NT2/D1 (cell line): ENCODE measurements around the gene VTCN1.
"Not testable (repeated sequence)": the region's sequence is repeated elsewhere in the genome, so short reads cannot be mapped to it uniquely, and the experiment has no call there.

Experiments
- DNase-seq: peaks from one replicate; pipeline ENCODE4 v3.0.0-alpha.2; 2011; ENCODE audit warnings: low read depth, low spot score
- H3K27me3 ChIP-seq: 2 replicates; pipeline ENCODE4 v1.6.0; 2011; ENCODE audit warnings: mild to moderate bottlenecking; ENCODE audit not compliant: insufficient read length, insufficient read depth
- H3K36me3 ChIP-seq: 2 replicates; pipeline ENCODE4 v1.6.1; 2011; ENCODE audit warnings: mild to moderate bottlenecking, low read length, mixed read lengths; ENCODE audit not compliant: insufficient read depth, insufficient read length
- H3K4me1 ChIP-seq: 2 replicates; pipeline ENCODE4 v1.5.1; 2011; ENCODE audit not compliant: insufficient read depth, insufficient read length
- H3K4me3 ChIP-seq: 2 replicates; pipeline ENCODE4 v1.5.1; 2011; ENCODE audit warnings: low read depth; ENCODE audit not compliant: insufficient read length
- H3K9ac ChIP-seq: 2 replicates; pipeline ENCODE4 v1.6.0; 2011; ENCODE audit warnings: low read depth; ENCODE audit not compliant: insufficient read length
- H3K9me3 ChIP-seq: 2 replicates; pipeline ENCODE4 v1.5.1; 2011; ENCODE audit warnings: mild to moderate bottlenecking, low read length; ENCODE audit not compliant: insufficient read depth
- SUZ12 ChIP-seq: IDR thresholded peaks from 2 replicates; pipeline ENCODE4 v1.6.1; 2011; ENCODE audit not compliant: insufficient read length, insufficient read depth; ENCODE audit errors: extremely low read depth
- YY1 ChIP-seq: IDR thresholded peaks from 2 replicates; pipeline ENCODE4 v1.6.1; 2011; ENCODE audit not compliant: insufficient read length, insufficient read depth
- ZNF274 ChIP-seq: IDR thresholded peaks from 2 replicates; pipeline ENCODE4 v1.6.1; 2011; ENCODE audit warnings: mild to moderate bottlenecking, low read depth, low read length

Gene VTCN1

GRCh38 chr1:117167402-117167801 lies 43.3 kb downstream of the VTCN1 start:
- H3K36me3 ChIP-seq = no peaks in the 10 kb centered on the region
- TF ChIP-seq ZNF274 (no peak), SUZ12 (no peak), YY1 (no peak)

DNA sequence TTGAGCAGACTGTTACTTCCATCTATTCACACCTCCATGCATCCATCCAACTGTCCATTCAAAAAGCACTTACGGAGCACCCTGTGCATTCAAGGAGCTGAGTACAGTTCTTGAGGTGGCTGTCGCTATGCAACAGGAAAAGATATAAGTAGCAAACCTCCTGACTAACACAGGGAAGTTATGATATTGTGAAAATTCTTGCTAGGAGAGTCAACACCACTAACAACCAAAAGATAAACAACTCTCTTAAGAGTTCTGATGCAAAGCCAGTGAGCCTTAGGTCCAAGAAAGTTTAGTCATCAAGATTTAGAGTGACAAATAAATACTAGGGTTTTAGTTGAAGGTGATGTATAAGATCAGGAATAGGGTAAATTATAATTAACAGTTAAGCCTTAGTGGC lies 44.7 kb downstream of the VTCN1 start:
- no peak for DNase-seq
- Histone ChIP-seq H3K9me3 (peaks cover 8% of the 10 kb centered on the region; the same call in 1 of the 2 replicates), H3K4me1 (no peaks in the 10 kb centered on the region), H3K4me3 (no peak overlapping the region), H3K27me3 (no peaks in the 10 kb centered on the region), H3K36me3 (no peaks in the 10 kb centered on the region), H3K9ac (no peak overlapping the region)
- TF ChIP-seq ZNF274 (no peak), YY1 (no peak), SUZ12 (no peak)

More at GRCh38 chr1:117167402-117167801, 43.3 kb downstream of the VTCN1 start:
- Histone ChIP-seq H3K27me3 (no peaks in the 10 kb centered on the region), H3K4me3 (no peak overlapping the region), H3K4me1 (no peaks in the 10 kb centered on the region), H3K9ac (no peak overlapping the region), H3K9me3 (peaks cover 8% of the 10 kb centered on the region; the same call in 1 of the 2 replicates)
- DNase-seq = no peak

DNA sequence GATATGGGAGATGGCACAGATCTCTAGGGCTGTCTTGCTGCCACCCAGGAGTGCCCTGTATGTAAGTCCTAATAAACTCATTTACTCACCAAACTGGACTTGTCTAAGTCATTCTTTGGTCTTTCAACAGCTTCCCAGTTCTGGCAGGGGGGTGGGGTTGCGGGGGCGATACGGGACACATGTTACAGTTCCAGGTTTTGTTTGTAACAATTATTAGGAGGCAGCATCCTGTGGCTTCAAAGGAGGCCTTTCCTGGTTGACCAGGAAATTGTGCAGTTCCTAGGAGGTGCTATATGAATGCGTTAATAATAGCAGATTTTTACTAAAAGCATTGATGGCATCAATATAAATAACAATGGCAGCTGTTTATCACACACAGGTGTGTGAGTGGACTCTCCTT lies 46.5 kb downstream of the VTCN1 start:
- no peak for DNase-seq
- no peaks in the 10 kb centered on the region for H3K4me1 ChIP-seq
- H3K27me3 ChIP-seq = no peaks in the 10 kb centered on the region
- no peak for TF ChIP-seq ZNF274
- TF ChIP-seq YY1 = no peak
- TF ChIP-seq SUZ12 = no peak
- H3K9me3 ChIP-seq = peaks cover 8% of the 10 kb centered on the region; the same call in 1 of the 2 replicates
- H3K4me3 ChIP-seq = no peak overlapping the region
- H3K36me3 ChIP-seq = no peaks in the 10 kb centered on the region
- H3K9ac ChIP-seq = no peak overlapping the region

GRCh38 chr1:117162816-117163215 lies 47.9 kb downstream of the VTCN1 start:
- Histone ChIP-seq H3K9ac (no peak overlapping the region), H3K4me3 (no peak overlapping the region), H3K36me3 (no peaks in the 10 kb centered on the region), H3K27me3 (no peaks in the 10 kb centered on the region), H3K4me1 (no peaks in the 10 kb centered on the region), H3K9me3 (peaks cover 14% of the 10 kb centered on the region; the same call in 1 of the 2 replicates)
- no peak for DNase-seq
- TF ChIP-seq SUZ12 (no peak), ZNF274 (no peak), YY1 (no peak)

DNA sequence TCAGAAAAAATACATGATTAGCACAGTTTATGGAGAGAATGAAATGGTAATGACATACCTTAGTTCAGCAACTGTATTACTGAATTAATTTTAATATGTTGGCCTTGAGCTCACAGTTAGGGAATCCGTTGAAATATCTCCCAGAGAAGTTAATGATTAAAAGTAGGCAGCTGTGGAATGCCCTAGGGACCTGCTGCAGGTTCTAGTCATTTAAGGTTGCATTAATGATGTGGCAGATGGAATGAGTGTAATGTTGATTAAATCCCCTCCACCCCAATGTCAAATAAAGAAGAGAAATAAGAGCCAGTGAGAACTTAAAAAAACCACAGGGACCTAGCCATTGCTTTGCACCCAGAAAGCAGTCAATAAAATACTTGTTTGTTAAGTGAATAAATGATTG lies 48.8 kb downstream of the VTCN1 start:
- Histone ChIP-seq H3K9ac (no peak overlapping the region), H3K4me3 (no peak overlapping the region), H3K4me1 (no peaks in the 10 kb centered on the region), H3K36me3 (no peaks in the 10 kb centered on the region), H3K9me3 (peaks cover 15% of the 10 kb centered on the region; the same call in 1 of the 2 replicates), H3K27me3 (no peaks in the 10 kb centered on the region)
- DNase-seq = no peak
- no peak for TF ChIP-seq SUZ12
- no peak for TF ChIP-seq YY1
- TF ChIP-seq ZNF274 = no peak

- not testable (repeated sequence) for H3K4me3 ChIP-seq, H3K27me3 ChIP-seq, H3K9ac ChIP-seq, H3K4me1 ChIP-seq, DNase-seq, H3K36me3 ChIP-seq
- H3K9me3 ChIP-seq = peaks cover 10% of the 10 kb centered on the region; the same call in 1 of the 2 replicates
Observed at GRCh38 chr1:117151305-117151704, 59.4 kb downstream of the VTCN1 start.

- H3K4me3 ChIP-seq = no peak overlapping the region
- no peaks in the 10 kb centered on the region for H3K4me1 ChIP-seq
- H3K36me3 ChIP-seq = no peaks in the 10 kb centered on the region
- TF ChIP-seq YY1 = no peak
- no peak for TF ChIP-seq ZNF274
- no peak for TF ChIP-seq SUZ12
- no peaks in the 10 kb centered on the region for H3K27me3 ChIP-seq
- H3K9ac ChIP-seq = no peak overlapping the region
- no peak for DNase-seq
- H3K9me3 ChIP-seq = peaks cover 10% of the 10 kb centered on the region; the same call in 1 of the 2 replicates
Observed at GRCh38 chr1:117150316-117150715, 60.4 kb downstream of the VTCN1 start.

DNA sequence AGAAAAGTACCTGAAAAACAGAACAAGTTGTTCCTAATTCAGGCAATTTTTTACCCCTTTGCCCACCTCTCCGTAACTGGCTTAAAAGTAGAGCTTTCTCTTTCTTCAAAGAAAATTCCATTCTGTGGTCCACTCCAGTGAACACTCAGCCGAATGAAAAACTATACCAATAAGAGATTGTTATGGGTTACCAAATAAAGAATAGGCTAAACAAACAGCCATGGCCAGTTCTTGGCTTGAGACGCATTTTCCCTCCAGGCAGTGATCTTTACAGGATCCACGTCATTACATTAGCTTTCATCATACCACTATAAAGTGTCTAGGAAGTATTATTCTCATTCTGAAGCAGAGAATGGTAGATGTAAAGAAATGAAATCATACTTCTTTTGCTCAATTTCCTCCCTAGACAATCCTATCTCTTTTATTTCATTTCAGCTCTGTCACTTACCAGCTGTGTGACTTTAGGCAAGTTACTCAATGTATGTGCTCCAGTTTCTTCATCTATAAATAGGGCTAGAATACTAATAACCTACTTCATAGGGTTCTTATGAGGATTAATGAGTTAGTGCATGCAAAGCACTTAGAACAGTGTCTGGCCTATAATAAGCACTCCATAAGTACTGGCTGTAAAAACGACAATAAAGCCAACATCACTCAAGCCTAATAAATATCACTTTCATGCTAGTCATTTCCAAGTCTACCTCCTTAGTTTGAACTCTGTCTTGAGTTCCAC lies 62.7 kb downstream of the VTCN1 start:
- H3K27me3 ChIP-seq = no peaks in the 10 kb centered on the region
- H3K4me1 ChIP-seq = no peaks in the 10 kb centered on the region
- no peak overlapping the region for H3K4me3 ChIP-seq
- peaks cover 10% of the 10 kb centered on the region; the same call in 1 of the 2 replicates for H3K9me3 ChIP-seq
- DNase-seq = no peak
- no peak overlapping the region for H3K9ac ChIP-seq
- TF ChIP-seq YY1 = no peak
- no peak for TF ChIP-seq ZNF274
- TF ChIP-seq SUZ12 = no peak
- no peaks in the 10 kb centered on the region for H3K36me3 ChIP-seq
